Measurements from ENCODE around the gene MANBA.
"Not testable (repeated sequence)": the region's sequence is repeated elsewhere in the genome, so short reads cannot be mapped to it uniquely, and the experiment has no call there.

Gene MANBA

GRCh38 chr4:102751941-102752340, 8.8 kb downstream of the MANBA start:
- H3K4me3 ChIP-seq (ENCODE audit: severe bottlenecking) = no peak overlapping the region
- no peak for DNase-seq (ENCODE audit: low spot score)
- no peaks in the 10 kb centered on the region for H3K9me3 ChIP-seq (ENCODE audit: severe bottlenecking)
- no peak overlapping the region for H3K27ac ChIP-seq (ENCODE audit: poor library complexity, severe bottlenecking)
- ATAC-seq (ENCODE audit: low read depth) = no peak
- no peaks in the 10 kb centered on the region for H3K4me1 ChIP-seq (ENCODE audit: insufficient read depth, poor library complexity, severe bottlenecking)
- 0 out of 2 replicates have a peak, but pooled peaks cover 3% of the 10 kb centered on the region for H3K36me3 ChIP-seq (ENCODE audit: low read depth)
- TF ChIP-seq CTCF (IDR thresholded peaks at IDR 0.05; ENCODE audit: poor library complexity, severe bottlenecking) = no peak
- H3K27me3 ChIP-seq (ENCODE audit: insufficient read depth, poor library complexity, severe bottlenecking) = no peaks in the 10 kb centered on the region

GRCh38 chr4:102743352-102743751, 17.4 kb downstream of the MANBA start:
- H3K27me3 ChIP-seq (ENCODE audit: insufficient read depth, poor library complexity, severe bottlenecking); H3K4me3 ChIP-seq (ENCODE audit: severe bottlenecking); H3K36me3 ChIP-seq (ENCODE audit: low read depth); H3K4me1 ChIP-seq (ENCODE audit: insufficient read depth, poor library complexity, severe bottlenecking); ATAC-seq (ENCODE audit: low read depth); DNase-seq (ENCODE audit: low spot score); H3K9me3 ChIP-seq (ENCODE audit: severe bottlenecking); H3K27ac ChIP-seq (ENCODE audit: poor library complexity, severe bottlenecking): not testable (repeated sequence)

- not testable (repeated sequence) for H3K27me3 ChIP-seq (ENCODE audit: insufficient read depth, poor library complexity, severe bottlenecking); ATAC-seq (ENCODE audit: low read depth); H3K36me3 ChIP-seq (ENCODE audit: low read depth); H3K9me3 ChIP-seq (ENCODE audit: severe bottlenecking); H3K4me3 ChIP-seq (ENCODE audit: severe bottlenecking); H3K27ac ChIP-seq (ENCODE audit: poor library complexity, severe bottlenecking); H3K4me1 ChIP-seq (ENCODE audit: insufficient read depth, poor library complexity, severe bottlenecking); DNase-seq (ENCODE audit: low spot score)
Measured at GRCh38 chr4:102738802-102739201, 22.0 kb downstream of the MANBA start.

- ATAC-seq (ENCODE audit: low read depth) (peak; percentile 42; the same call in 2 of the 3 replicates), DNase-seq (ENCODE audit: low spot score) (no peak)
- Histone ChIP-seq H3K27me3 (ENCODE audit: insufficient read depth, poor library complexity, severe bottlenecking) (no peaks in the 10 kb centered on the region), H3K9me3 (ENCODE audit: severe bottlenecking) (no peaks in the 10 kb centered on the region), H3K4me1 (ENCODE audit: insufficient read depth, poor library complexity, severe bottlenecking) (no peaks in the 10 kb centered on the region), H3K4me3 (ENCODE audit: severe bottlenecking) (no peak overlapping the region), H3K36me3 (ENCODE audit: low read depth) (peaks cover 5% of the 10 kb centered on the region; the same call in 1 of the 2 replicates), H3K27ac (ENCODE audit: poor library complexity, severe bottlenecking) (no peak overlapping the region)
- TF ChIP-seq CTCF (IDR thresholded peaks at IDR 0.05; ENCODE audit: poor library complexity, severe bottlenecking) = no peak
Measured at GRCh38 chr4:102736636-102737549, 23.9 kb downstream of the MANBA start.

GRCh38 chr4:102735582-102735981, 25.2 kb downstream of the MANBA start:
- H3K4me3 ChIP-seq (ENCODE audit: severe bottlenecking) = no peak overlapping the region

More at GRCh38 chr4:102735582-102735981, 25.2 kb downstream of the MANBA start:
- Histone ChIP-seq H3K36me3 (ENCODE audit: low read depth) (peaks cover 5% of the 10 kb centered on the region; the same call in 1 of the 2 replicates), H3K9me3 (ENCODE audit: severe bottlenecking) (no peaks in the 10 kb centered on the region), H3K4me1 (ENCODE audit: insufficient read depth, poor library complexity, severe bottlenecking) (no peaks in the 10 kb centered on the region), H3K27me3 (ENCODE audit: insufficient read depth, poor library complexity, severe bottlenecking) (no peaks in the 10 kb centered on the region), H3K27ac (ENCODE audit: poor library complexity, severe bottlenecking) (no peak overlapping the region)
- no peak for TF ChIP-seq CTCF (IDR thresholded peaks at IDR 0.05; ENCODE audit: poor library complexity, severe bottlenecking)
- ATAC-seq (ENCODE audit: low read depth) = no peak
- no peak for DNase-seq (ENCODE audit: low spot score)

All from RWPE2 (cell line).